ENCODE measurements around the gene COL1A1.

DNA sequence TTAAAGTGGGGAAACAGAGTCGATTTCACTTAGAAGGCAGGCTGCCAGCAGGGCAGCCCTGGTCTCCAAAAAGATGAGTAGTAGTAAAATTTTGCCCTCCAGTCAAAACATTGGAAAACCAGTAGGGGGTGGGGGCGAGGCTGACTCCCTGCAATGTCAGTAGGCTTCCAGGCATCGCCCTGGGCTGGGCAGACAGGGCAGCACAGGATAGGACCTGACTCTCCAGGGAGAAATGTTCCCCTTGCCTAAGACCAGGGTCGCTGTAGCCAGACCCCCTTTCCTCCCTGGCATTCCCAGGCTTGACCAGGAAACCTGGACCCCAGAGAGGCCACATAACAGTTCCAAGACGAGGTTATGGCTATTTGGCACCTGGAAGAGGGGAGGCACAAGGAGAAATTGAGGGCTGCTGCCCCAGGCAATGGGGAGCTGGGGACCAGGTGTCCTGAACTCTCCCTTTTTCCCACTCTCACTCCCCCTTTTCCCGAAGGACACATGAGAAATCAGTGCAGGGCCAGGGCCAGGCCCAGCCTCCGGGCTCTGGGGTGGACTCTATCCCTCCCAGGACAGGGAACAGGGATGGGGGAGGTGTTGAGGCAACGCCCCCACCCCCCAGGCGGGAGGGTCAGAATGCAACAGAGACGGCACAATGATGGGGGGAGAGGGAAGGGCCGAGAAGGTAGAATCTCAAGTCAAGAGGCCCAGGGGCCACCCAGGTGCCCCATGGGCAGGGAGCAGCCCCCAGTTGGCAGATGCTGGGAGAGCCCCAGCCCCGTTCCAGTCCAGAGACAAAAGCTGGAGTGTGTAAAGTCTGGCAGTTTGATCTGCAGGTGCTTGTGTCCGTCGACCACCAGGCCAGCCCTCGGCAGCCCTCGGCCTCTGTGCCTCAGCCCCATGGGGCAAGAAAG lies 67.0 kb downstream of the COL1A1 start:
- TF ChIP-seq CTCF (IDR thresholded peaks at IDR 0.05) (no peak), POLR2A (IDR thresholded peaks at IDR 0.05) (no peak)
